ENCODE measurements around the gene PRSS12. TPM values are rescaled to one million over a fixed set of nuclear protein-coding genes. Genes with fewer than 3 reads are reported as not detected.
"Not testable (repeated sequence)": the region's sequence is repeated elsewhere in the genome, so short reads cannot be mapped to it uniquely, and the experiment has no call there.

PRSS12 gene
- polyA plus RNA-seq, 1 donor from 2014 or later = 1.1 TPM

- Histone ChIP-seq H2AFZ (ENCODE audit: low read depth, low read length) (no peak overlapping the region), H3K9me2 (ENCODE audit: insufficient read depth, low read length) (no peaks in the 10 kb centered on the region), H3K36me3 (ENCODE audit: insufficient read depth, low read length) (no peaks in the 10 kb centered on the region), H3K9ac (ENCODE audit: low read length) (no peak overlapping the region), H3F3A (ENCODE audit: insufficient read depth, low read length, poor library complexity, severe bottlenecking) (no peaks in the 10 kb centered on the region), H4K20me1 (ENCODE audit: insufficient read depth) (no peaks in the 10 kb centered on the region), H3K27ac (ENCODE audit: low read length) (no peak overlapping the region), H3K79me2 (replicated peaks; ENCODE audit: insufficient read depth, low read length) (no peaks in the 10 kb centered on the region), H3K4me3 (ENCODE audit: low read length) (no peak overlapping the region), H3K9me3 (ENCODE audit: low read length) (no peaks in the 10 kb centered on the region), H3K27me3 (ENCODE audit: insufficient read depth, low read depth, low read length) (no peaks in the 10 kb centered on the region), H3K4me2 (ENCODE audit: low read length) (no peak overlapping the region)
- no peak for TF ChIP-seq POLR2AphosphoS5 (IDR thresholded peaks at IDR 0.05)
- no peak for TF ChIP-seq SMC3 (conservative IDR thresholded peaks at IDR 0.05; ENCODE audit: poor library complexity)
- TF ChIP-seq REST (IDR thresholded peaks at IDR 0.05; ENCODE audit: borderline replicate concordance) = no peak
- no peak for TF ChIP-seq MXI1 (conservative IDR thresholded peaks at IDR 0.05; ENCODE audit: poor library complexity, severe bottlenecking)
- no peak for TF ChIP-seq EP300 (conservative IDR thresholded peaks at IDR 0.05; ENCODE audit: poor library complexity, severe bottlenecking)
- no peak for TF ChIP-seq EZH2 (IDR thresholded peaks at IDR 0.05; ENCODE audit: borderline replicate concordance, insufficient read depth, low read length, poor library complexity, severe bottlenecking)
- TF ChIP-seq TAF1 (IDR thresholded peaks at IDR 0.05; ENCODE audit: low read depth) = no peak
- TF ChIP-seq RAD21 (conservative IDR thresholded peaks at IDR 0.05) = no peak
- TF ChIP-seq CTCF (IDR thresholded peaks at IDR 0.05; ENCODE audit: poor library complexity, severe bottlenecking) = no peak
Observed at GRCh38 chr4:118396881-118397622, 44.2 kb upstream of the PRSS12 start.

GRCh38 chr4:118395057-118395644 lies 42.3 kb upstream of the PRSS12 start:
- H3K4me3 ChIP-seq (ENCODE audit: low read length) = no peak overlapping the region
- no peak overlapping the region for H3K9ac ChIP-seq (ENCODE audit: low read length)
- TF ChIP-seq CTCF (IDR thresholded peaks at IDR 0.05; ENCODE audit: poor library complexity, severe bottlenecking) (no peak), MXI1 (conservative IDR thresholded peaks at IDR 0.05; ENCODE audit: poor library complexity, severe bottlenecking) (no peak), RAD21 (conservative IDR thresholded peaks at IDR 0.05) (no peak), POLR2AphosphoS5 (IDR thresholded peaks at IDR 0.05) (no peak)
- H3K9me3 ChIP-seq (ENCODE audit: low read length) = no peaks in the 10 kb centered on the region
- H4K20me1 ChIP-seq (ENCODE audit: insufficient read depth) = no peaks in the 10 kb centered on the region
- H3K9me2 ChIP-seq (ENCODE audit: insufficient read depth, low read length) = no peaks in the 10 kb centered on the region
- no peak overlapping the region for H2AFZ ChIP-seq (ENCODE audit: low read depth, low read length)
- H3K36me3 ChIP-seq (ENCODE audit: insufficient read depth, low read length) = no peaks in the 10 kb centered on the region
- H3K4me2 ChIP-seq (ENCODE audit: low read length) = no peak overlapping the region
- no peak overlapping the region for H3K27ac ChIP-seq (ENCODE audit: low read length)
- no peaks in the 10 kb centered on the region for H3F3A ChIP-seq (ENCODE audit: insufficient read depth, low read length, poor library complexity, severe bottlenecking)
- no peaks in the 10 kb centered on the region for H3K27me3 ChIP-seq (ENCODE audit: insufficient read depth, low read depth, low read length)
- no peaks in the 10 kb centered on the region for H3K79me2 ChIP-seq (replicated peaks; ENCODE audit: insufficient read depth, low read length)

DNA sequence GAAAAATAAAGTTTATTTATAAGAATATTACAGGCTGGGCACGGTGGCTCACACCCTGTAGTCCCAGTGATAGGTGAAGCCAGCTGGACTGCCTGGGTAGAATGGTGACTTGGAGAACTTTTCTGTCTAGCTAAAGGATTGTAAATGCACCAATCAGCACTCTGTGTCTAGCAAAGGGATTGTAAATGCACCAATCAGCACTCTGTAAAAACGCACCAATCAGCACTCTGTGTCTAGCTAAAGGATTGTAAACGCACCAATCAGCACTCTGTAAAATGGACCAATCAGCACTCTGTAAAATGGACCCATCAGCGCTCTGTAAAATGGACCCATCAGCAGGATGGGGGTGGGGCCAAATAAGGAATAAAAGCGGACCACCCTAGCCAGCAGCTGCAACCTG lies 39.7 kb upstream of the PRSS12 start:
- H3K27me3 ChIP-seq (ENCODE audit: insufficient read depth, low read depth, low read length); H3K9me2 ChIP-seq (ENCODE audit: insufficient read depth, low read length); H2AFZ ChIP-seq (ENCODE audit: low read depth, low read length); H3K4me3 ChIP-seq (ENCODE audit: low read length); H3K9me3 ChIP-seq (ENCODE audit: low read length); H3K27ac ChIP-seq (ENCODE audit: low read length); H3K4me2 ChIP-seq (ENCODE audit: low read length); H3K9ac ChIP-seq (ENCODE audit: low read length); H3F3A ChIP-seq (ENCODE audit: insufficient read depth, low read length, poor library complexity, severe bottlenecking); H4K20me1 ChIP-seq (ENCODE audit: insufficient read depth); H3K79me2 ChIP-seq (replicated peaks; ENCODE audit: insufficient read depth, low read length); H3K36me3 ChIP-seq (ENCODE audit: insufficient read depth, low read length): not testable (repeated sequence)

All from neural cell (in vitro differentiated cells).